ENCODE measurements around the gene GPX2.

Gene GPX2

GRCh38 chr14:64910847-64911495, 31.6 kb downstream of the GPX2 start:
- no peak for DNase-seq

GRCh38 chr14:64906022-64906421, 36.5 kb downstream of the GPX2 start:
- no peak for DNase-seq

GRCh38 chr14:64899958-64900357, 42.6 kb downstream of the GPX2 start:
- no peak for DNase-seq

- no peak for DNase-seq
Observed at GRCh38 chr14:64891839-64892375, 50.6 kb downstream of the GPX2 start.

- DNase-seq = no peak
Observed at GRCh38 chr14:64891173-64891838, 51.2 kb downstream of the GPX2 start.

- DNase-seq = no peak
Observed at GRCh38 chr14:64889352-64889751, 53.2 kb downstream of the GPX2 start.

Measured in activated CD4-positive, alpha-beta T cell treated with anti-CD3 and anti-CD28 coated beads, Interleukin-2, amount 50 U/mL, for 48 hours (primary cell).